ENCODE measurements around the gene AIF1L.

GRCh38 chr9:131114084-131114535 lies 17.8 kb downstream of the AIF1L start:
- TF ChIP-seq CTCF (conservative IDR thresholded peaks at IDR 0.05; ENCODE audit: low read depth, low read length) (no peak), EZH2 (IDR thresholded peaks at IDR 0.05; ENCODE audit: low read length, unreplicated experiment) (no peak), EZH2phosphoT487 (IDR thresholded peaks at IDR 0.05; ENCODE audit: borderline replicate concordance, low read length) (no peak)

Data from PC-3 (cell line).